GM12872 (cell line): Measurements from ENCODE around the gene DIPK1A.

Source experiments
- CTCF ChIP-seq: IDR thresholded peaks from 3 replicates; pipeline ENCODE4 v1.5.1; 2011; ENCODE audit warnings: low read depth, mild to moderate bottlenecking, low read length, moderate library complexity; ENCODE audit not compliant: insufficient read depth

Gene DIPK1A

DNA sequence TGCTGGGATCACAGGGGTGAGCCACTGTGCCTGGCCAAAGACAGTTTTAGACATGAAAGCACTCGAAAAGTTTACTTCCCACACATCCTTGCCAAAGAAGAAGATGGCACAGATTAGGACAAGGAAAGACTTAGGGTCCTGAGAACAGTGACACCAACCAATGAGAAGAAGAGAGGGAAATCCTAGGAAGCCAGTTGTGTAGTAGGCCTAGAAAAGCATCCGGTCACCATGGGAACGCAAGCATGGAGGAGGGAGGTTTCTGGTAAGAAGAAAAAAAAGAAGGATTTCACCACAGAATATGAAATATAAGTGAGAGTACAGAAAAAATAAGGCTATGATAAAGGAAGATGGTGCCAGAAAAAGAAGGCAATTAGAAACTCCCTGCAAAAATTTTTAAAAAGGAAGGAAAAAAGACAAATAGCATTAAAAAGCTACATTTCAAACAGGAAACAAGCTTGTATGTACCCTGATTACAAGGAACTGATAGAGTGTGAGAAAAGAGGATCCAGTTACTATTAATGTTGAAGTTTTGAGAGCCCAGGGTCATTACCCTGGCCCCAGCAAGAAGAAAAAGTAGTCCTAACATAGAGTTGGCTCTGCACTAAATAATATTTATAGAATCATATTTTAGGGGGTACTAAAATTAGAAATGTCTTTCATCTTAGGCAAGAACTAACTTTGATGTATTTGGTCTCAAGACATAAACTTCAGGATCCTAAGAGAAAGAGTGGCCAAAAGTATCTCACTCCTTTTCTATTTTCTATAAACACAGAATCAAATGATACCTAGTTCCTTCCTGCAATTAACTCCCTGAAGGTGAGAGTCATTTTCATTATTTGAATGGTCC, 16.1 kb downstream of the DIPK1A start:
- TF ChIP-seq CTCF = no peak

DNA sequence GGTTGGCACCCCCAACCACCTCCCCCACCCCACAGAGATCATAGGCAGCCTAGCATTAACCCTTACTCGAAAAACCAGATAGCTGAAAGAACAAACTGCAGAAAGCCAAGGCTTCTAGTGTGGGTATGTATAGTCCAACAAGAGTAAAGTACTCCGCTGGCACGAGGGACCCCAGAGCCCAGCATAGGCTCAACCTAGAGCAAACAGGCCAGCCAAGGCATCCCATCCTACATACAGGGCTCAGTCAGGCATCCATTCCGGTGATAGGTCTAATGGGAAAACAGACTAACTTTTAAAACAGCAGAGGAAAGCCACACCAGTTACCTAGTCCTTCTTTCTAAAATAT, 17.8 kb downstream of the DIPK1A start:
- no peak for TF ChIP-seq CTCF

- no peak for TF ChIP-seq CTCF
Measured at GRCh38 chr1:92940541-92940940, 20.7 kb downstream of the DIPK1A start.

GRCh38 chr1:92937731-92938130, 23.5 kb downstream of the DIPK1A start:
- no peak for TF ChIP-seq CTCF

DNA sequence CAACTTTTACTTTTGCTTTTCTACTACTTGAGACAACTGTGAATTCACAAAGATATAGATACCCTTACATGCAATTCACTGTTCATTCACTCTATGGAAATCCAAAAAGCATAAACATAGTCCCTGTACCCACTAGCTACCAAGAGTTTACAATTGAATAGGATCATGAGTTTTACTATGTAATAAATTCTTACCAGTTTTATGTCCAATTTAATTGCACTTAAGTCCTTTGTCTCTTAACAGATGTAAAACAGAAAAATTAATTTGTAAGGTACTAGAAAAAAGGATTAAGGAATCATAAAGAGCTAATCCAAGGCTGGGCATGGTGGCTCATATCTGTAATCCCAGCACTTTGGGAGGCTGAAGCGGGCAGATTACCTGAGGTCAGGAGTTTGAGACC, 24.4 kb downstream of the DIPK1A start:
- TF ChIP-seq CTCF = no peak

- no peak for TF ChIP-seq CTCF
Measured at GRCh38 chr1:92934395-92935378, 26.6 kb downstream of the DIPK1A start.

- TF ChIP-seq CTCF = no peak
Measured at GRCh38 chr1:92933459-92933858, 27.8 kb downstream of the DIPK1A start.
